Cerebellar cortex (tissue), 1 donor: ENCODE results near the gene TRIM58.

ENCODE experiments used
- DNase-seq: peaks from one replicate; pipeline ENCODE4 v3.0.0-alpha.2; 2015; ENCODE audit warnings: low spot score

The TRIM58 gene

DNA sequence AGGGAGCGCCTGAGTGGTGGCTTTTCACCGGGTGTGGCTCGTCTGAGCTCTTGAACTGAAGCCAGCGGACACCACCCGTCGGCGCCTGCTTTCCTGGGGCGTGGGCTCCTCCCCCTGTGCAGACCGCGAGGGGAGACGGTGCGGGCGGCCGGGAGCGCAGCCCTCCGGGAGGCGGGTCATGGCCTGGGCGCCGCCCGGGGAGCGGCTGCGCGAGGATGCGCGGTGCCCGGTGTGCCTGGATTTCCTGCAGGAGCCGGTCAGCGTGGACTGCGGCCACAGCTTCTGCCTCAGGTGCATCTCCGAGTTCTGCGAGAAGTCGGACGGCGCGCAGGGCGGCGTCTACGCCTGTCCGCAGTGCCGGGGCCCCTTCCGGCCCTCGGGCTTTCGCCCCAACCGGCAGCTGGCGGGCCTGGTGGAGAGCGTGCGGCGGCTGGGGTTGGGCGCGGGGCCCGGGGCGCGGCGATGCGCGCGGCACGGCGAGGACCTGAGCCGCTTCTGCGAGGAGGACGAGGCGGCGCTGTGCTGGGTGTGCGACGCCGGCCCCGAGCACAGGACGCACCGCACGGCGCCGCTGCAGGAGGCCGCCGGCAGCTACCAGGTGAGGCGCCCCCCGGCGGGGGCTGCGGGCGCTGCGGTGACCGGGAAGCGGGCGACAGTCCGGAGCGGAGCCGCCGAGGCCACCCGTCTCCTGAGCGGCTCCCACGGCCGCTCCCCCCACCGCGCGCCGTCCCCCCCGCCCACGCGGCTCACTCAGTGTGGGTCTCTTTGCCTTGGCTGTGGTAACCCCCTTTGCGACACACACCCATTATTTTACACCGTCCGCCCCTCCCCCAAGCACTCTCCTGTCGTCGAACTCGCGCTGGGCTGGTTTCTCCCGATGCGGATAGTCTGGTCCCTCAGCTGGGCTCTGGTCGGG lies at the start of gene TRIM58:
Gene TRIM58, plus strand, starts transcription at position 119 of the 916 bp plus-strand sequence. Its CDS starts 60 bp downstream, at position 179.
- DNase-seq: no peak

GRCh38 chr1:247812637-247813036 lies 44.4 kb upstream of the TRIM58 start:
- no peak for DNase-seq

DNA sequence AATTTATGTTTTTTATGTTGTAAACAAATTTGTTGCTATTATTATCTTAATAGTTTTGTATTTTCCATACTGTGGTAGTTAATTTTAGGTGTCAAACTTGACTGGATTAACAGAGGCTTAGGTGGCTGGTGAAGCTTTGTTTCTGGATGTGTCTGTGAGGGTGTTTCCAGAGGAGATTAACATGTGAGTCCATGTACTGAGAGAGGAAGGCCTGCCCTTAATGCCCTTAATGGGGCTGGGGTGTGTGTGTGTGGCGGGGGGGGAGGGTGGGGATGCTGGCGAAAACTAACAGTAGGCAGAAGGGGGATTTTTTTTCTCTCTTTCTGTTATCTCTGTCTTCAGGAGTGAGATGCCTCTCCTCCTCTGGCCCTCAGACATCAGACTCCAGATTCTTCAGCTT lies 34.9 kb upstream of the TRIM58 start:
- DNase-seq: no peak

GRCh38 chr1:247824023-247824422 lies 33.0 kb upstream of the TRIM58 start, which contains the start of gene OR14A16:
Gene OR14A16 (minus strand): TSS chr1:247824119. CDS start chr1:247815729, 8,390 bp downstream.
- no peak for DNase-seq

DNA sequence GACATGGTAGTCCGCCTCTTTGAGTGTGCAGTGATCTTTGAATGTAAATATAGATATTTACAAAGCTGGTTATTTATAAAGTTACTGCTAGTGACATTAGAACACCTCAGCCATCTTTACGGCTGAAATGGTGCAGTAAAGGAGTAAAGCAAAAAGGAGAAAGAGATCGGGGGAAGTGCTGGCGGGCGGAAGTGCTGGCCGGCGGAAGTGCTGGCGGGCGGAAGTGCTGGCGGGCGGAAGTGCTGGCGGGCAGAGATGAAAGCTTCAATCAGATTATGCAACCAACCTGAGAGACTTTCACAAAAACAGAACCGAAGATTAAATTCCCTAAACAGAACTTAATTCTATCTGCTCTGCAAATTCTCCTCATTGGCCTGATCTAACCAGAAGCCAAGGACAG lies 31.6 kb upstream of the TRIM58 start:
- DNase-seq: no peak

DNA sequence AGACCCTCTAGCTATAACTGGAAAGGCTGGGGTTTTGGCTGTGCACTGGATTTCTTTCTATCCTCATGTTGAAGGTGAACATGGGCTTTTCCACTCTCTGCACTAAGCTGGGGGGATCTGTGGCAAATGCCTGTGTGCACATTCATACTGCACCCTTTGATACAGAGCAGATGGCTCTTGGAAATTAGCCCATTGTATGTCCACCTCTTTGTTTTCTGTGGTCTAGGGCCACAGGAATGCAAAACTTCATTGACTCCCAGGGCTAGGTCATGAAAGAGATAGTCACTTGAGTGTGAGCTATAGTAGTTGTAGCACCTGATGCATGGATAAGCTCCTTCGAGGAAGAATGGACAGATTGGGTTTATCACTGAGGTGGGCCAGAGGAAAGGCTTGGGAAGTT lies 27.3 kb upstream of the TRIM58 start:
- no peak for DNase-seq

DNA sequence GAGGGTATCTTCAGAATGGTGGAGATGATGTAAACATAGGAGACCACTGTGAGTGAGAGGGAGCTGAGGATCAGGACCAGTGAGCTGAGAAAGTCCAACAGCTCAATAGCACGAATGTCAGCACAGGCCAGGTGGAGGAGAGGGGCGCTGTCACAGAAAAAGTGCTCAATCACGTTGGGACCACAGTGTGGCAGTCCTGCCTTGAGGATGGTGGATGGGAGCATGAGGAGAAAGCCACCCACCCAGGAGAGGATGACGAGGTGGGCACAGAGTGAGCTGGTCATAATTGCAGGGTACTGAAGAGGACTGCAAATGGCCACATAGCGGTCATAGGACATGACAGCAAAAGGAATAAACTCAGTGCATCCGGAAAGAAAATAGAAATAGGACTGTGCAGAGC lies 23.4 kb upstream of the TRIM58 start:
- DNase-seq: no peak

- no peak for DNase-seq
Measured at GRCh38 chr1:247840818-247841217, 16.2 kb upstream of the TRIM58 start.

GRCh38 chr1:247841796-247842195 lies 15.2 kb upstream of the TRIM58 start, which contains the start of gene OR11L1:
Gene OR11L1 (minus strand): TSS chr1:247841896. CDS start chr1:247841896, 0 bp downstream.
- no peak for DNase-seq

DNA sequence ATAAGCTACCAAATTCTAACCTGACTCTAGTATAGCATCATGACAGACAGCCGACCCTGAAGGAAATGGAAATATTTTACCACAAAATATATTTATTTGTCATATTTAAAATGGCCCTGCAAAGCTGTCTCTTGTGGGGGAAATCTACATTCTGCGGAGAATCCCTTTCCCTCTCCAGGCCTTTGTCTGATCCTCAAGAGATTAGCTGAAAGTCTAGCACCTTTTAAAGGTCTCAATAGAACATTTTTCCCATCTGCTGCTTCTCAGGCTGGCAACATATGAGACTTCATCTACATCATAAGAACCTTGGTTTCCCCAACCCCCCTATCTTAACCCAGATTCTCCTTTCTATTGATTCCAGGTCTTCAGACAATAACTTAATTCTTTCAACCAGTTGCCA lies 13.6 kb upstream of the TRIM58 start:
- no peak for DNase-seq

GRCh38 chr1:247845011-247845692 lies 11.8 kb upstream of the TRIM58 start:
- DNase-seq: no peak

DNA sequence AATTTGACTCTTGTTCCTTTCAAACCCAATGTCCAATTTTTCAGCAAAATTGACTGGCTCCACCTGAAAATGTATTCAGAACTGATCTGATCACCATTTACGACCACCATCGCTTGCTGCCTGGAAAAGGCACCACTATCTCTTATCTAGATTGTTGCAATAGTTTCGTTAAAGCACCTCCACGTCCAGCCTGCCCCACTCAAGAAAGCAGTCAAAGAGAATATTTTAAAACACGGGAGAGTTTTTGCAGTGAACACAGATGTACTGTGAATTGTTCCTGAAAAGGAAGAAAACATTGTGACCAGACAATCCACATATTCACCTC lies 11.3 kb upstream of the TRIM58 start:
- no peak for DNase-seq

DNA sequence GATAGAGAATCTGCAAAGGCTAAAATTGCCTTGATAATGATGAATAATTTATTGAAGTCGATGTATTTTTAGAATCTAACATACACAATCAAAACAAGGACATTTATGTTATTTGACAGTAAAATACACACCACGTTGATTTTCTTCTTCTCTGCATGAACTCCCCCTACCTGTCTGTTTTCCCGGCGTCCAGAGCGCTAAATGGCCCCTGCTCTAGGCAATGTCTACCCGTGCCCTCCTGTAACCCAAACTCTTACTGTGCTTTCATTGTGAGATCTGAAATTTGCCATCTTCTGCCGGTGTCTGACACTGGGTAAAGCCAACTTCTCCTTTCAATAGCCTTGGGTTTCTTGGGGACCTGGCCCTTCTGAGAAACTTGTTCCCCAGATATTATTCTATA lies 8.6 kb upstream of the TRIM58 start:
- no peak for DNase-seq

DNA sequence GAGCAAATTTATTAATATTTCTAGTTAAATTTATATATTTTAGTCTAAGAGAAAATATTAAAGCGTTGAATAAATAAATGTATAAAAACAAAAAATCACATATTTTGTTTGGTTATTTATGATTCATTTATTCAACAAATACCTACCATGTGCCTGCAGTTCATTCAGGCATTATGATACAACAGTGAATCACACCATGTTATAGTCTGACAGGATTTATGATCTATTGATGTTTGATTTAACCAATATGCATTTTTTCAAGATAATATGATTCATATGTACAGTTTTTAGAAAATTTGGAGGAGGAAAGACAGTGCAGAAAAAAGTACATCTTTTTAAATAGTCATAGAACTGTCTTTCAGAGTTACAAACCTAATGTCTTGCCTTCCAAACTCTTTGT lies 7.4 kb upstream of the TRIM58 start:
- DNase-seq: no peak

DNA sequence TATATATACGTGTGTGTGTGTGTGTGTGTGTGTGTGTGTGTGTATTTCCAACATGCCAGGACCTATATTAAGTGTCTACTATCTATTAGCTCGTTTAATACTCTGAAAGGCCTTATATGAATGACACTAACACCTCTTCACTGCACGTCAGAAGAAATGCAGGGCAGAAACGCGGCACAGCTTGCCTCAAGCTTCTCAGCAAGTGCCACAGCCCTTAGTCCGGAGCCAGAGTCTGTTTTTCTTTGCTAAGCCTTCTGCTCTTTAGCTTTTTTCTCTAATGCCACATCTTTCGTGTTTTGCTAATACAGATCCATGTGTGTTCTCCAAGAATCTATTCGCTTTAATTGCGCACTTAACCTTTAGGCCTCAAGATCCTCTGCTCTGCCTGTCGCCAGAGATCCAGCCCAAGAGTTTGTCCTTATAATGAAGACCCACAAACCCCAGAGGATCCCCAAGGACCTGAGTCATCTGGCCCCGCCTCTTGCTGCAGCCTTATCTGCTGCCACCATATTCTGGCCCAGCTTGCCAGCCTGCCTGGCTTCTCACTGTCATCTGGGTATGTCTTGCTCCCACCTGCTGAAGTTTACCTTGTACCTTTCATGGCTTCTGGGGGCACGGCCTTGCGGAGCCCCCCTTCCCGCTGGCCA lies 2.0 kb upstream of the TRIM58 start:
- DNase-seq: no peak

DNA sequence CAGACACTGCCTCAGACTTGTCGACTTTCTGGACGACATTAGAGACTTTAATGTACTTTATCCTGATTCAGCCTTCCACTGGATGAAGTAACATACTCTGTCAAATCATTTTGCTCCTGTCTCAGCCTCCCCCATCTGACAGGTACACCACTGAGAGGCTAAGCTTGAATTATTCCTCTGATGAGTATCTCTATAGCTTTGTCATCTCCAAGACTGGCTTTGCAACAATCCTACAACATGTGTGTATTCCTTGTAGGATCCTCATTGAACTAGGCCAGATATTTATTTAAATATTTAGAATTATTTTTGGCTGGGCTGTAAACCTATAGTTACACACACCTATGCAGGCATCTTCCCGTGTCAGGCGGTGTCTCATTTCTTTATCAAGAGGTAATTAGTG lies 1.1 kb upstream of the TRIM58 start:
- no peak for DNase-seq

GRCh38 chr1:247857985-247858619 lies 1.1 kb downstream of the TRIM58 start:
- no peak for DNase-seq

DNA sequence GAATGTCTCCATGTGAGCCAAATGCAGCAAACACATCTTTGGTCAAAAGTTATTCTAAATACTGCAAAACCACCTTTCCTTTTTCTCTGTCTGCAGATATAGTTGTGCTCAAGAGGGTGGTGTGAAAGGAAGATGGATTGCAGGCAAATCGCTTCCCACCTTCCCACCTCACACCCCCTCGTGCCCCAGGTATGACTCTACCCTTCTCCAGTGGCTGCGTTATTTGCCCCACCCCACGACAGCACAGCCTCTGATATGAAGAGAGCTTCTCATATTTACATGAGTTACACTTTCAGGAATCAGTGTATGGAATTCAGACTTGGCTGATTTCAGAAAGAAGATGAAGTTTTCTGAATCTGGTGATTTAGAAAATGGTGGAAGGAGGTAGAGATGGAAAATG lies 5.8 kb downstream of the TRIM58 start:
- no peak for DNase-seq

- no peak for DNase-seq
Measured at GRCh38 chr1:247864644-247865043, 7.7 kb downstream of the TRIM58 start.

- DNase-seq: no peak
Measured at GRCh38 chr1:247865416-247865815, 8.4 kb downstream of the TRIM58 start.

DNA sequence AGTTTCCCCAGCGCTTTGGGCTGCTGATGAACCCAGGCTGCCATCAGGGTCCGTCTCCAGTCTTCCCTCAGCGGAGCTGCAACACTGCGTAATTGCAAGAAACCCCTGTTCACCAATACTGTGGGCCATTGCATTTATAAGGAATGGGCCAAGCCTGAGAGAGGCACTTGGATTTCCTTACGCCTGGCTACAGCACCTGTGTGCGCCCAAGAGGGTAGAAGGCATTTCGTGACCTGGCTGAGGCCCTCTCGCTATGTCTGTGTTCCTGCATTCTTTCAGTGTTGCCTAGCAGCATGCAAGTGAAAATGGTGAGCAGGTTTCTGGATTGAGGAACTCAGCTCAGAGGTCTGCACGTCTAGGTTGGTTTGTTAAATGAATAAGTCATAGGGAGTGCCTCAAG lies 26.4 kb downstream of the TRIM58 start:
- no peak for DNase-seq

DNA sequence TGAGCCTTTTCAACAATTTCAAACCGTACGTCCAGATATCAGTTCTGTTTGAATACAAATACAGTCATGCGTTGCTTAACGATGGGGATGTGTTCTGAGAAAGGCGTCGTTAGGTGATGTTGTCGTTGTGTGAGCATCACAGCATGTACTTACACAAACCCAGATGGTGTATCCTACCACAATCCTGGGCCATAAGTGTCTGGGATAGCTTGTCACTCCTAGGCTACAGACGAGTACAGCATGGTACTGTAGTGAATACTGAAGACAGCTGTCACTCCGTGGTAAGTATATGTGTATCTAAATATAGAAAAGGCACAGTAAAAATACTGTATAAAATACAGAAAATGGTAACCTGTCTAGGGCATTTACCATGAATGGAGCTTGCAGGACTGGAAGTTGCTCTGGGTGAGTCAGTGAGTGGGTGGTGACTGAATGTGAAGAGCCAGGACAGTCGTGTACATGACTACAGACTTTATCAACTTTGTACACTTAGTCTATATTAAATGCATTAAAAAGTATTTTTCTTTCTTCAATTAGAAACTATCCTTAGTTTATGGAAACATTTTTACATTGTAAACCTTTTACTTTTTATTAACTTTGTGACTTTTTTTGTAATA lies 27.9 kb downstream of the TRIM58 start:
- DNase-seq: no peak
